HEK293 (cell line): ENCODE results near the gene TPCN2.

Source experiments
- CTCF ChIA-PET: fragments of 350-600 bp; formaldehyde crosslinking; extraction: SDS; loops from one replicate; lab custom pipeline; 2021; ENCODE audit warnings: antibody characterized with exemption; lab: Yijun Ruan, JAX
- POLR2A ChIA-PET: fragments of 300-600 bp; formaldehyde crosslinking; extraction: SDS; loops from one replicate; lab custom pipeline; 2020; ENCODE audit warnings: antibody characterized with exemption, inconsistent platforms; lab: Yijun Ruan, JAX
- H3K27ac ChIP-seq: fragments of 200-500 bp; sonication (Bioruptor generic); 2 replicates; pipeline ENCODE4 v1.5.1; 2014; ENCODE audit warnings: low read depth, low read length, control low read depth, inconsistent platforms; ENCODE audit errors: extremely low read depth
- H3K36me3 ChIP-seq, 2 experiments: fragments of 200-500 bp in 1 of 2; sonication (Bioruptor generic) in 1 of 2; 1 replicate in 1 of 2; 2 replicates in 1 of 2; pipeline ENCODE4 v1.5.1; 2014 to 2017; ENCODE audit warnings: inconsistent platforms in 2 of 2, low read length in 2 of 2; ENCODE audit not compliant: control insufficient read depth in 2 of 2, insufficient read depth in 1 of 2
- H3K4me1 ChIP-seq: fragments of 200-500 bp; sonication (Bioruptor generic); 2 replicates; pipeline ENCODE4 v1.5.1; 2014; ENCODE audit warnings: mild to moderate bottlenecking, low read length, inconsistent platforms; ENCODE audit not compliant: control insufficient read depth, insufficient read depth
- H3K4me3 ChIP-seq: 2 replicates; pipeline ENCODE4 v1.5.1; 2011; ENCODE audit warnings: low read depth, mild to moderate bottlenecking, control low read depth, low read length, moderate library complexity
- H3K9me3 ChIP-seq: fragments of 200-500 bp; sonication (Bioruptor generic); 2 replicates; pipeline ENCODE4 v1.5.1; 2014; ENCODE audit warnings: low read depth, low read length, inconsistent platforms; ENCODE audit not compliant: control insufficient read depth, insufficient read depth
- KLF1 ChIP-seq: fragments of 450-650 bp; formaldehyde crosslinking; IDR thresholded peaks from 2 replicates; pipeline ENCODE4 v1.5.1; 2016; ENCODE audit warnings: missing biosample characterization, missing genetic modification characterization
- KLF10 ChIP-seq: fragments of 450-650 bp; IDR thresholded peaks from 2 replicates; pipeline ENCODE4 v1.5.1; 2018; ENCODE audit warnings: missing biosample characterization, mild to moderate bottlenecking, missing genetic modification characterization
- SP2 ChIP-seq: fragments of 450-650 bp; formaldehyde crosslinking; IDR thresholded peaks from 2 replicates; pipeline ENCODE4 v1.5.1; 2016; ENCODE audit warnings: missing biosample characterization, missing genetic modification characterization
- ZBTB1 ChIP-seq: fragments of 450-650 bp; formaldehyde crosslinking; IDR thresholded peaks from 2 replicates; pipeline ENCODE4 v1.5.1; 2016; ENCODE audit warnings: missing biosample characterization, missing genetic modification characterization
- ZNF169 ChIP-seq: fragments of 450-650 bp; formaldehyde crosslinking; IDR thresholded peaks from 2 replicates; pipeline ENCODE4 v1.5.1; 2016; ENCODE audit warnings: missing biosample characterization, missing genetic modification characterization
- ZNF239 ChIP-seq: fragments of 450-650 bp; formaldehyde crosslinking; IDR thresholded peaks from 2 replicates; pipeline ENCODE4 v1.5.1; 2016; ENCODE audit warnings: missing biosample characterization, missing genetic modification characterization
- ZNF292 ChIP-seq: fragments of 450-650 bp; formaldehyde crosslinking; IDR thresholded peaks from 2 replicates; pipeline ENCODE4 v1.5.1; 2016; ENCODE audit warnings: low read depth, missing biosample characterization, missing genetic modification characterization, borderline replicate concordance
- ZNF394 ChIP-seq: fragments of 450-650 bp; formaldehyde crosslinking; IDR thresholded peaks from 2 replicates; pipeline ENCODE4 v1.5.1; 2016; ENCODE audit warnings: missing biosample characterization, missing genetic modification characterization, mild to moderate bottlenecking, moderate library complexity, borderline replicate concordance
- ZNF48 ChIP-seq: fragments of 450-650 bp; formaldehyde crosslinking; IDR thresholded peaks from 2 replicates; pipeline ENCODE4 v1.5.1; 2016; ENCODE audit warnings: missing biosample characterization, missing genetic modification characterization
- ZNF544 ChIP-seq: fragments of 450-650 bp; formaldehyde crosslinking; IDR thresholded peaks from 2 replicates; pipeline ENCODE4 v1.5.0; 2017; ENCODE audit warnings: missing biosample characterization, missing genetic modification characterization
- ZNF558 ChIP-seq: fragments of 450-650 bp; formaldehyde crosslinking; IDR thresholded peaks from 2 replicates; pipeline ENCODE4 v1.5.1; 2016; ENCODE audit warnings: missing biosample characterization, missing genetic modification characterization
- ZNF560 ChIP-seq: fragments of 450-650 bp; formaldehyde crosslinking; IDR thresholded peaks from 2 replicates; pipeline ENCODE4 v1.5.1; 2017; ENCODE audit warnings: missing biosample characterization, missing genetic modification characterization, borderline replicate concordance
- TF ChIP-seq, protein P1 (sequence below): IDR thresholded peaks from 2 replicates; pipeline ENCODE4 v1.6.1; 2011; ENCODE audit warnings: mild to moderate bottlenecking, low read depth, low read length, borderline replicate concordance
- TF ChIP-seq, protein P2 (sequence below): fragments of 450-650 bp; formaldehyde crosslinking; IDR thresholded peaks from 2 replicates; pipeline ENCODE4 v1.5.1; 2016; ENCODE audit warnings: missing biosample characterization, missing genetic modification characterization
- TF ChIP-seq, protein P3 (sequence below): fragments of 450-650 bp; formaldehyde crosslinking; IDR thresholded peaks from 2 replicates; pipeline ENCODE4 v1.5.1; 2016; ENCODE audit warnings: missing biosample characterization, missing genetic modification characterization
- TF ChIP-seq, protein P4 (sequence below): fragments of 450-650 bp; formaldehyde crosslinking; IDR thresholded peaks from 2 replicates; pipeline ENCODE4 v1.5.1; 2016; ENCODE audit warnings: missing biosample characterization, missing genetic modification characterization, low read depth
- TF ChIP-seq, protein P5 (sequence below): fragments of 450-650 bp; IDR thresholded peaks from 2 replicates; pipeline ENCODE4 v1.5.1; 2018; ENCODE audit warnings: missing biosample characterization, mild to moderate bottlenecking, missing genetic modification characterization
- TF ChIP-seq, protein P6 (sequence below): fragments of 450-650 bp; formaldehyde crosslinking; IDR thresholded peaks from 2 replicates; pipeline ENCODE4 v1.5.1; 2016; ENCODE audit warnings: missing biosample characterization, missing genetic modification characterization, borderline replicate concordance

TPCN2 gene

DNA sequence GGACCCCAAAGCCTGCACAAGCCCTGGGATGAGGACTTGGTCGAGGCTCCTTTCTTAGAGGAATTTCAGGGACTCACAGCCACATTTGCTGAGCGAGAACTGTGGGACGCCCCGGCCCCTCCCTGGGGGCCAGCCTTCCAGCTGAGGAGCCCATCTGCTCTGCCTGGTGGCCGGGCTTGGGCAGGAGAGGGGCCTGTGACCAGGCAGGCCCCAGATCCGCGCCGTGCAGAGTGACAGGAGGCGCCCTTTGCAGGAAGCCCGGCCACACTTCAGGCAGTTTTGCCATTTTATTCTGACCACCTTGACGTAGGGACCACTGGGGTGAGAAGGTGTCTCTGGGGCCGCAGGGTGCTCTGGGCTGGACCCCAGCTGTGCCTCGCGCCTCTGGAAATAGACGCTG is 35.6 kb downstream of the TPCN2 start:
- Histone ChIP-seq H3K27ac (no peak overlapping the region), H3K9me3 (no peaks in the 10 kb centered on the region), H3K4me3 (no peak overlapping the region), H3K36me3 (peaks cover 0 to 45% of the 10 kb centered on the region in 2 experiments; a peak in 1 of 3 replicates), H3K4me1 (no peaks in the 10 kb centered on the region)
- CTCF ChIA-PET = interaction anchor here (0.6 to 0.7 kb wide), 2 partner anchors 343 to 785 kb away, joined by 3 read pairs; no protein-coding TSS in a partner anchor
- POLR2A ChIA-PET = interaction anchor here (0.6 kb wide), 1 partner anchor 10 kb away, joined by 6 read pairs; no protein-coding TSS in a partner anchor
- no peak for TF ChIP-seq ZNF239
- no peak for TF ChIP-seq ZNF48 (tag by site-specific recombination)
- no peak for TF ChIP-seq KLF10 (tag by site-specific recombination)
- TF ChIP-seq, protein P1, sequence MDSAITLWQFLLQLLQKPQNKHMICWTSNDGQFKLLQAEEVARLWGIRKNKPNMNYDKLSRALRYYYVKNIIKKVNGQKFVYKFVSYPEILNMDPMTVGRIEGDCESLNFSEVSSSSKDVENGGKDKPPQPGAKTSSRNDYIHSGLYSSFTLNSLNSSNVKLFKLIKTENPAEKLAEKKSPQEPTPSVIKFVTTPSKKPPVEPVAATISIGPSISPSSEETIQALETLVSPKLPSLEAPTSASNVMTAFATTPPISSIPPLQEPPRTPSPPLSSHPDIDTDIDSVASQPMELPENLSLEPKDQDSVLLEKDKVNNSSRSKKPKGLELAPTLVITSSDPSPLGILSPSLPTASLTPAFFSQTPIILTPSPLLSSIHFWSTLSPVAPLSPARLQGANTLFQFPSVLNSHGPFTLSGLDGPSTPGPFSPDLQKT = no peak
- TF ChIP-seq ZNF544 = no peak
- no peak for TF ChIP-seq ZNF169
- TF ChIP-seq, protein P2, sequence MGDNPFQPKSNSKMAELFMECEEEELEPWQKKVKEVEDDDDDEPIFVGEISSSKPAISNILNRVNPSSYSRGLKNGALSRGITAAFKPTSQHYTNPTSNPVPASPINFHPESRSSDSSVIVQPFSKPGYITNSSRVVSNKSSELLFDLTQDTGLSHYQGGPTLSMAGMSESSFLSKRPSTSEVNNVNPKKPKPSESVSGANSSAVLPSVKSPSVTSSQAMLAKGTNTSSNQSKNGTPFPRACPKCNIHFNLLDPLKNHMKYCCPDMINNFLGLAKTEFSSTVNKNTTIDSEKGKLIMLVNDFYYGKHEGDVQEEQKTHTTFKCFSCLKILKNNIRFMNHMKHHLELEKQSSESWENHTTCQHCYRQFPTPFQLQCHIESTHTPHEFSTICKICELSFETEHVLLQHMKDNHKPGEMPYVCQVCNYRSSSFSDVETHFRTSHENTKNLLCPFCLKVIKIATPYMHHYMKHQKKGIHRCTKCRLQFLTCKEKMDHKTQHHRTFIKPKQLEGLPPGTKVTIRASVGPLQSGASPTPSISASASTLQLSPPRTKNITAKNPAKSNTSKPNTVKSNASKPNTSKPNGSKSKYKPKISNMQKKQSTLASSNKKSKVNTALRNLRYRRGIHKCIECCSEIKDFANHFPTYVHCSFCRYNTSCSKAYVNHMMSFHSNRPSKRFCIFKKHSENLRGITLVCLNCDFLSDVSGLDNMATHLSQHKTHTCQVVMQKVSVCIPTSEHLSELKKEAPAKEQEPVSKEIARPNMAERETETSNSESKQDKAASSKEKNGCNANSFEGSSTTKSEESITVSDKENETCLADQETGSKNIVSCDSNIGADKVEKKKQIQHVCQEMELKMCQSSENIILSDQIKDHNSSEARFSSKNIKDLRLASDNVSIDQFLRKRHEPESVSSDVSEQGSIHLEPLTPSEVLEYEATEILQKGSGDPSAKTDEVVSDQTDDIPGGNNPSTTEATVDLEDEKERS = no peak
- no peak for TF ChIP-seq SP2 (tag by site-specific recombination)

DNA sequence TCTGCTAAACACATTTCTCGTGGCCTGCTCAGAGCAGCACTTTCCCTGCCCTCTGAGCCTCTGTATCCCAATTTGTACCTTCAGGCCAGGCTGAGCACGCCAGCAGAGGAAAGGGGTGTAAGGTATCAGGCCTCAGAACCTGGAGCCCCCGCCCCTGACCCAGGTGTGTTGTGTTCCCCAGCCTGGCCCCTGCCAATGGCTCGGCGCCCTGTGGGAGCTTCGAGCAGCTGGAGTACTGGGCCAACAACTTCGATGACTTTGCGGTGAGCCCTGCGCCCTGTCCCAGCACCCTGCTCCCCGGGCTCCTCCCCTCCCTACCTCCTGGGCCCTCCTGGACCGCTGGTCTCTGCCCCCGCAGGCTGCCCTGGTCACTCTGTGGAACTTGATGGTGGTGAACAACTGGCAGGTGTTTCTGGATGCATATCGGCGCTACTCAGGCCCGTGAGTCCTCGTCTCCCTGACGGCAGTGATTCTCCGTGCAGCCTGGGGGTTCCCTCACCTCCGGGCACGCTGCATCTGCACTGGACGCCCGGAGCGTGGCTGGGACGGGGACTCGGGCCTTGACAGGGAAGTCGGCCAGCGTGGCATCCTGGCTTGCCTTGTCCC is 36.9 kb downstream of the TPCN2 start:
- Histone ChIP-seq H3K27ac (no peak overlapping the region), H3K36me3 (peaks cover 0 to 47% of the 10 kb centered on the region in 2 experiments; a peak in 2 of 3 replicates), H3K4me3 (no peak overlapping the region), H3K4me1 (no peaks in the 10 kb centered on the region), H3K9me3 (no peaks in the 10 kb centered on the region)
- ChIA-PET POLR2A (no interaction called here), CTCF (interaction anchor here (0.7 kb wide), 1 partner anchor 128 kb away, joined by 3 read pairs; no protein-coding TSS in a partner anchor)
- TF ChIP-seq KLF1 (tag by site-specific recombination) (no peak), ZBTB1 (no peak), ZNF558 (tag by site-specific recombination) (no peak), ZNF292 (tag by site-specific recombination) (no peak), ZNF394 (no peak), ZNF560 (tag by site-specific recombination) (no peak), ZNF544 (no peak), ZNF169 (no peak)
- TF ChIP-seq, protein P3, sequence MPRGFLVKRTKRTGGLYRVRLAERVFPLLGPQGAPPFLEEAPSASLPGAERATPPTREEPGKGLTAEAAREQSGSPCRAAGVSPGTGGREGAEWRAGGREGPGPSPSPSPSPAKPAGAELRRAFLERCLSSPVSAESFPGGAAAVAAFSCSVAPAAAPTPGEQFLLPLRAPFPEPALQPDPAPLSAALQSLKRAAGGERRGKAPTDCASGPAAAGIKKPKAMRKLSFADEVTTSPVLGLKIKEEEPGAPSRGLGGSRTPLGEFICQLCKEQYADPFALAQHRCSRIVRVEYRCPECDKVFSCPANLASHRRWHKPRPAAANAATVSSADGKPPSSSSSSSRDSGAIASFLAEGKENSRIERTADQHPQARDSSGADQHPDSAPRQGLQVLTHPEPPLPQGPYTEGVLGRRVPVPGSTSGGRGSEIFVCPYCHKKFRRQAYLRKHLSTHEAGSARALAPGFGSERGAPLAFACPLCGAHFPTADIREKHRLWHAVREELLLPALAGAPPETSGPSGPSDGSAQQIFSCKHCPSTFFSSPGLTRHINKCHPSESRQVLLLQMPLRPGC (tag by site-specific recombination) = no peak
- TF ChIP-seq, protein P4, sequence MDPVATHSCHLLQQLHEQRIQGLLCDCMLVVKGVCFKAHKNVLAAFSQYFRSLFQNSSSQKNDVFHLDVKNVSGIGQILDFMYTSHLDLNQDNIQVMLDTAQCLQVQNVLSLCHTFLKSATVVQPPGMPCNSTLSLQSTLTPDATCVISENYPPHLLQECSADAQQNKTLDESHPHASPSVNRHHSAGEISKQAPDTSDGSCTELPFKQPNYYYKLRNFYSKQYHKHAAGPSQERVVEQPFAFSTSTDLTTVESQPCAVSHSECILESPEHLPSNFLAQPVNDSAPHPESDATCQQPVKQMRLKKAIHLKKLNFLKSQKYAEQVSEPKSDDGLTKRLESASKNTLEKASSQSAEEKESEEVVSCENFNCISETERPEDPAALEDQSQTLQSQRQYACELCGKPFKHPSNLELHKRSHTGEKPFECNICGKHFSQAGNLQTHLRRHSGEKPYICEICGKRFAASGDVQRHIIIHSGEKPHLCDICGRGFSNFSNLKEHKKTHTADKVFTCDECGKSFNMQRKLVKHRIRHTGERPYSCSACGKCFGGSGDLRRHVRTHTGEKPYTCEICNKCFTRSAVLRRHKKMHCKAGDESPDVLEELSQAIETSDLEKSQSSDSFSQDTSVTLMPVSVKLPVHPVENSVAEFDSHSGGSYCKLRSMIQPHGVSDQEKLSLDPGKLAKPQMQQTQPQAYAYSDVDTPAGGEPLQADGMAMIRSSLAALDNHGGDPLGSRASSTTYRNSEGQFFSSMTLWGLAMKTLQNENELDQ (tag by site-specific recombination) = no peak
- TF ChIP-seq, protein P5, sequence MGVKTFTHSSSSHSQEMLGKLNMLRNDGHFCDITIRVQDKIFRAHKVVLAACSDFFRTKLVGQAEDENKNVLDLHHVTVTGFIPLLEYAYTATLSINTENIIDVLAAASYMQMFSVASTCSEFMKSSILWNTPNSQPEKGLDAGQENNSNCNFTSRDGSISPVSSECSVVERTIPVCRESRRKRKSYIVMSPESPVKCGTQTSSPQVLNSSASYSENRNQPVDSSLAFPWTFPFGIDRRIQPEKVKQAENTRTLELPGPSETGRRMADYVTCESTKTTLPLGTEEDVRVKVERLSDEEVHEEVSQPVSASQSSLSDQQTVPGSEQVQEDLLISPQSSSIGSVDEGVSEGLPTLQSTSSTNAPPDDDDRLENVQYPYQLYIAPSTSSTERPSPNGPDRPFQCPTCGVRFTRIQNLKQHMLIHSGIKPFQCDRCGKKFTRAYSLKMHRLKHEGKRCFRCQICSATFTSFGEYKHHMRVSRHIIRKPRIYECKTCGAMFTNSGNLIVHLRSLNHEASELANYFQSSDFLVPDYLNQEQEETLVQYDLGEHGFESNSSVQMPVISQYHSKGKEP = no peak
- TF ChIP-seq, protein P6, sequence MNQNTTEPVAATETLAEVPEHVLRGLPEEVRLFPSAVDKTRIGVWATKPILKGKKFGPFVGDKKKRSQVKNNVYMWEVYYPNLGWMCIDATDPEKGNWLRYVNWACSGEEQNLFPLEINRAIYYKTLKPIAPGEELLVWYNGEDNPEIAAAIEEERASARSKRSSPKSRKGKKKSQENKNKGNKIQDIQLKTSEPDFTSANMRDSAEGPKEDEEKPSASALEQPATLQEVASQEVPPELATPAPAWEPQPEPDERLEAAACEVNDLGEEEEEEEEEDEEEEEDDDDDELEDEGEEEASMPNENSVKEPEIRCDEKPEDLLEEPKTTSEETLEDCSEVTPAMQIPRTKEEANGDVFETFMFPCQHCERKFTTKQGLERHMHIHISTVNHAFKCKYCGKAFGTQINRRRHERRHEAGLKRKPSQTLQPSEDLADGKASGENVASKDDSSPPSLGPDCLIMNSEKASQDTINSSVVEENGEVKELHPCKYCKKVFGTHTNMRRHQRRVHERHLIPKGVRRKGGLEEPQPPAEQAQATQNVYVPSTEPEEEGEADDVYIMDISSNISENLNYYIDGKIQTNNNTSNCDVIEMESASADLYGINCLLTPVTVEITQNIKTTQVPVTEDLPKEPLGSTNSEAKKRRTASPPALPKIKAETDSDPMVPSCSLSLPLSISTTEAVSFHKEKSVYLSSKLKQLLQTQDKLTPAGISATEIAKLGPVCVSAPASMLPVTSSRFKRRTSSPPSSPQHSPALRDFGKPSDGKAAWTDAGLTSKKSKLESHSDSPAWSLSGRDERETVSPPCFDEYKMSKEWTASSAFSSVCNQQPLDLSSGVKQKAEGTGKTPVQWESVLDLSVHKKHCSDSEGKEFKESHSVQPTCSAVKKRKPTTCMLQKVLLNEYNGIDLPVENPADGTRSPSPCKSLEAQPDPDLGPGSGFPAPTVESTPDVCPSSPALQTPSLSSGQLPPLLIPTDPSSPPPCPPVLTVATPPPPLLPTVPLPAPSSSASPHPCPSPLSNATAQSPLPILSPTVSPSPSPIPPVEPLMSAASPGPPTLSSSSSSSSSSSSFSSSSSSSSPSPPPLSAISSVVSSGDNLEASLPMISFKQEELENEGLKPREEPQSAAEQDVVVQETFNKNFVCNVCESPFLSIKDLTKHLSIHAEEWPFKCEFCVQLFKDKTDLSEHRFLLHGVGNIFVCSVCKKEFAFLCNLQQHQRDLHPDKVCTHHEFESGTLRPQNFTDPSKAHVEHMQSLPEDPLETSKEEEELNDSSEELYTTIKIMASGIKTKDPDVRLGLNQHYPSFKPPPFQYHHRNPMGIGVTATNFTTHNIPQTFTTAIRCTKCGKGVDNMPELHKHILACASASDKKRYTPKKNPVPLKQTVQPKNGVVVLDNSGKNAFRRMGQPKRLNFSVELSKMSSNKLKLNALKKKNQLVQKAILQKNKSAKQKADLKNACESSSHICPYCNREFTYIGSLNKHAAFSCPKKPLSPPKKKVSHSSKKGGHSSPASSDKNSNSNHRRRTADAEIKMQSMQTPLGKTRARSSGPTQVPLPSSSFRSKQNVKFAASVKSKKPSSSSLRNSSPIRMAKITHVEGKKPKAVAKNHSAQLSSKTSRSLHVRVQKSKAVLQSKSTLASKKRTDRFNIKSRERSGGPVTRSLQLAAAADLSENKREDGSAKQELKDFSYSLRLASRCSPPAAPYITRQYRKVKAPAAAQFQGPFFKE (tag by site-specific recombination) = no peak
